Stimulated activated CD4-positive, alpha-beta T cell treated with anti-CD3 and anti-CD28 coated beads, Interleukin-15, amount 100 ng/mL, for 1 hour (primary cell): ENCODE measurements around the gene CERS1.
A peak's percentile ranks its signal among the peaks of the same experiment; 100 is the strongest.

Experiments used
- DNase-seq, 2 donors: peaks; one replicate each; pipeline ENCODE4 v3.0.0-alpha.2; 2020; ENCODE audit warnings: low read depth in 1 of 2, low spot score in 1 of 2

Gene CERS1

GRCh38 chr19:18840288-18841267 lies 55.4 kb downstream of the CERS1 start:
- DNase-seq = no peak

DNA sequence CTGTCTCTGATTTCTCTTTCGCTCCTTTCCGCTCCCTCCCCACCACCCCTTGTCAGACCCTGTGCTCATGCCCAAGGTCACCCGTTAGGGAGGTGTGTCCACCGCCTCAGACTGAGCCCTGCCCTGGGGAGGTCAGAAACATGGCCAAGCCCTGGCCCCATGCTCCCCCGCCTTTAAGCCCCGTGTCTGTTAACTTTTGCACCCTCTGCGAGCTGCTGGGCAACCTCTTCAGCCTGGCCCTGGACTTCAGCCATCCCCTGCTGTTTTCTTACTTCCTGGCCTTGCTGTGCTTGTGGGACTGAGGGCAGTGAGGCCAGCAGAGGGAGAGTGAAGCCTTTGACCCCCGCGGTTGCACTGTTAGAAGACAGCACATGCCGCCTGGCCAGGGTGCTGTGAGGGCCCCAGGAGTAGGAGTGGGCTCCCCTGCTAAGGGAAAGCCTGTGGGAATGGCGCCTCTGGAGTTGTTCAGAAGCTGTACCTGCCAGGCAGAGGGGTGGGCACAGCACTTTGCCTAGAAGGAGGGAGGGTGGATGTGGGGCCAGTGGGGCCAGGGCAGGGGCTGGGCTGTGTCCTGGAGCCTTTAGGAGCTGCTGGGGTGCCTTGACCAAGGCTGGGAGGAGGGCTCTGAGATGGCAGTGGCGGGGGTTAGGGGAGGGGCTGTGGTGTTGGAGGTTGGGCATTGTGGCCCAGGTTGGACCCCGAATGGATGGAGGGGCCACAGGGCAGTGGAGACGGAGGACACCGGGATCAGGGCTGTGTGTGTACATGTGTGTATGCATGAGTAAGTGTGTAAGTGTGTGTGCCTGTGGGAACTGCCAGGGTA lies 56.3 kb downstream of the CERS1 start:
- DNase-seq = no peak

GRCh38 chr19:18834644-18834984 lies 61.3 kb downstream of the CERS1 start:
- DNase-seq = no peak

GRCh38 chr19:18833849-18834643 lies 61.9 kb downstream of the CERS1 start:
- no peak for DNase-seq

DNA sequence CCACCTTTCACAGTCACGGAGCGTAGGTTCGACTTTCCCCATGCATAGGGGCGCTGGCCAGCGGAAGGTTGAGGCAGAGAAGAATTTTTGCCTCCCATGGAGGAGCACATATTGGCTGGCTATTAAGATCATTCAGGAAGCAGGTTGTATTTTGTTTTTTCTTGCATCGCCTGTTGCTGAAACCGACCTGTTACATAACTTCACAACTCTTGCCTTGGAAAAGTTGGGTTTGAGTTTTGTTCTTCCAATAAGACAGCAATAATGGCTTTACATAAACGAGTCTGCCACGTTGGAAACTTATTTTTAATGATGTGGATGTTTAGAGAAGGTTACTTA lies 62.8 kb downstream of the CERS1 start:
- no peak for DNase-seq

GRCh38 chr19:18832306-18833140 lies 63.4 kb downstream of the CERS1 start:
- peak in 1 of 2 donors; percentile 7 for DNase-seq

- DNase-seq = peak; percentile 93 to 96
Measured at GRCh38 chr19:18831524-18832305, 64.2 kb downstream of the CERS1 start, which contains the start of gene UPF1. UPF1 (plus strand) TSS chr19:18831959; CDS start chr19:18832210, 251 bp downstream.

DNA sequence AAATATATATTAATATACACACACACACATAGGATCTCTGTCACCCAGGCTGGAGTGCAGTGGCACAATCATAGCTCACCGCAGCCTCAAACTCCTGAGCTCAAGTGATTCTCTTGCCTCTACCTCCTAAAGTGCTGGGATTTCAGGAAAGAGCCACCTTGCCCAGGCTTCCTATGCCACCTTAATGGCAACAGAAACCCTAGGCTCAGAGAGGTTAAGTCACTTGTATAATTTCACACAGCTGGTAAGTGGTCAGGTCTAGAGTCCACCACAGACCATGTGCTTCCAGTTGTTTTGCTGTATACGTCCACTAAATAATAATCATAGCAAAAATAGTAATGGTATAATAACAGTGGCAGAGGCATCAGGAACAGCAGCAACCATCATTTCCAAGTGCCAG lies 65.5 kb downstream of the CERS1 start:
- DNase-seq = no peak

- no peak for DNase-seq
Measured at GRCh38 chr19:18828786-18829185, 67.2 kb downstream of the CERS1 start.
